Gastrocnemius medialis (tissue), 4 donors: ENCODE results near the gene TGFBR3L.

Source experiments
- POLR2A ChIP-seq, 2 donors: fragments of 450-650 bp; IDR thresholded peaks; one replicate each; pipeline ENCODE4 v1.6.1; 2017; ENCODE audit warnings: antibody characterized with exemption in 2 of 2, mild to moderate bottlenecking in 2 of 2, moderate library complexity in 2 of 2
- TF ChIP-seq, protein P1 (sequence below), 5 experiments: fragments of 450-650 bp in 3 of 5; fragments of 200-600 bp in 2 of 5; sonication (generic) in 2 of 5; IDR thresholded peaks in 4 of 5; conservative IDR thresholded peaks in 1 of 5; 1 replicate in 4 of 5; 2 replicates in 1 of 5; pipeline ENCODE4 v1.5.1; 2016 to 2019; ENCODE audit warnings: antibody characterized with exemption in 5 of 5, mild to moderate bottlenecking in 3 of 5, moderate library complexity in 3 of 5

DNA sequence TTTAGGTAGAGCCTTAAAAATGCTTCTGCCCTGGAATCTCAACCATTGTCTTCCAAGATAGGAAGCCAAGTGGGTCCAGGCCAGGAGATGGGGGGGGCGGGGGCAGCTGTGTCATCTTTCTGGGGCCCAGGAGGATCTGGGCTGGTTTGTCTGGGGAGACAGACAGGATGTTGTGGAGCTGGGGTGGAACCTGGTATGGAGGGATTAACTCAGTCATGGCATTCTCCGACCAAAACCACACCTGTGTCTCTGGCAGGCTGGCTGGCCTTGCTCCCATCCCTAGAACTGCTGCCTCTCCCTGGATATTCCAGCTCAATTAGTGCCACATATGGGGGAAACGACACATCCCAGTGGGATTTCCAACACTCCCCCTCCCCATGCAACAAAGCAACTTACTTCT, 13.7 kb upstream of the TGFBR3L start:
- TF ChIP-seq, protein P1, sequence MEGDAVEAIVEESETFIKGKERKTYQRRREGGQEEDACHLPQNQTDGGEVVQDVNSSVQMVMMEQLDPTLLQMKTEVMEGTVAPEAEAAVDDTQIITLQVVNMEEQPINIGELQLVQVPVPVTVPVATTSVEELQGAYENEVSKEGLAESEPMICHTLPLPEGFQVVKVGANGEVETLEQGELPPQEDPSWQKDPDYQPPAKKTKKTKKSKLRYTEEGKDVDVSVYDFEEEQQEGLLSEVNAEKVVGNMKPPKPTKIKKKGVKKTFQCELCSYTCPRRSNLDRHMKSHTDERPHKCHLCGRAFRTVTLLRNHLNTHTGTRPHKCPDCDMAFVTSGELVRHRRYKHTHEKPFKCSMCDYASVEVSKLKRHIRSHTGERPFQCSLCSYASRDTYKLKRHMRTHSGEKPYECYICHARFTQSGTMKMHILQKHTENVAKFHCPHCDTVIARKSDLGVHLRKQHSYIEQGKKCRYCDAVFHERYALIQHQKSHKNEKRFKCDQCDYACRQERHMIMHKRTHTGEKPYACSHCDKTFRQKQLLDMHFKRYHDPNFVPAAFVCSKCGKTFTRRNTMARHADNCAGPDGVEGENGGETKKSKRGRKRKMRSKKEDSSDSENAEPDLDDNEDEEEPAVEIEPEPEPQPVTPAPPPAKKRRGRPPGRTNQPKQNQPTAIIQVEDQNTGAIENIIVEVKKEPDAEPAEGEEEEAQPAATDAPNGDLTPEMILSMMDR (IDR thresholded peaks at IDR 0.05 in 4 of 5, conservative IDR thresholded peaks at IDR 0.05 in 1 of 5) = no peak
- no peak for TF ChIP-seq POLR2A (IDR thresholded peaks at IDR 0.05)
